HCT116 (cell line): ENCODE measurements around the gene SLC5A6. TPM values are rescaled to one million over a fixed set of nuclear protein-coding genes. Genes with fewer than 3 reads are reported as not detected.

Experiments
- ATAC-seq: fragments of 200-7000 bp; cut with Tn5 transposase; 2 replicates; pipeline ENCODE4 v1.9.1; 2020; ENCODE audit warnings: mild to moderate bottlenecking, moderate library complexity
- BruUV-seq: library from RNA; stranded (reverse); fragments of 400-500 nt; replicated peaks from 2 replicates; lab custom pipeline; 2021; lab: Mats Ljungman, UMichigan
- CTCF ChIA-PET: fragments of 300-600 bp; sonication (Branson Sonifier 250); formaldehyde crosslinking; loops from one replicate; lab custom pipeline; 2021; ENCODE audit warnings: antibody characterized with exemption; lab: Charles Lee
- POLR2A ChIA-PET: fragments of 300-600, 350-600 bp; sonication (Branson Sonifier 250); formaldehyde crosslinking; loops from one replicate; lab custom pipeline; 2021; ENCODE audit warnings: antibody characterized with exemption; lab: Charles Lee
- RAD21 ChIA-PET, 2 experiments: fragments of 300-600 bp; sonication (Branson Sonifier 250); formaldehyde crosslinking; loops; one replicate each; lab custom pipeline; 2023; ENCODE audit warnings: low total read pairs in 2 of 2; ENCODE audit not compliant: uncharacterized antibody in 2 of 2, unreplicated experiment in 2 of 2, low non-redundant PET in 1 of 2; lab: Charles Lee
- DNase-seq: peaks from one replicate; pipeline ENCODE4 v3.0.0-alpha.2; 2010; ENCODE audit warnings: low read depth, low spot score
- H2AFZ ChIP-seq: fragments of 200-600 bp; shearing (Covaris generic), sonication (generic); 2 replicates; pipeline ENCODE4 v1.6.1; 2017; ENCODE audit warnings: low read depth, mixed run types, mixed read lengths, antibody characterized with exemption, low read length; ENCODE audit not compliant: poor library complexity, severe bottlenecking
- H3K27ac ChIP-seq: 2 replicates; pipeline ENCODE4 v1.5.1; 2012; ENCODE audit warnings: low read depth, low read length
- H3K27me3 ChIP-seq: fragments of 200-600 bp; sonication (generic); 2 replicates; pipeline ENCODE4 v1.6.1; 2016; ENCODE audit warnings: mixed run types, low read length, mixed read lengths; ENCODE audit not compliant: insufficient read depth
- H3K36me3 ChIP-seq, 2 experiments: fragments of 200-500 bp in 1 of 2; fragments of 200-600 bp in 1 of 2; sonication (Bioruptor generic) in 1 of 2; sonication (generic) in 1 of 2; 2 replicates each; pipeline versions ENCODE4 v1.5.1 to v1.6.1; 2014 to 2016; ENCODE audit warnings: low read length in 2 of 2, inconsistent platforms in 1 of 2, mixed read lengths in 1 of 2, mixed run types in 1 of 2; ENCODE audit not compliant: insufficient read depth in 2 of 2, control insufficient read depth in 1 of 2
- H3K4me1 ChIP-seq, 2 experiments: fragments of 200-600 bp in 1 of 2; sonication (generic) in 1 of 2; 2 replicates each; pipeline versions ENCODE4 v1.5.1 to v1.6.1; 2012 to 2017; ENCODE audit warnings: low read length in 2 of 2, inconsistent platforms in 1 of 2, mild to moderate bottlenecking in 1 of 2, mixed read lengths in 1 of 2, mixed run types in 1 of 2, moderate library complexity in 1 of 2; ENCODE audit not compliant: insufficient read depth in 2 of 2, control insufficient read depth in 1 of 2
- H3K4me2 ChIP-seq: fragments of 200-600 bp; sonication (generic); 2 replicates; pipeline ENCODE4 v1.6.1; 2017; ENCODE audit warnings: mixed run types, low read length, mixed read lengths
- H3K4me3 ChIP-seq, 2 experiments: fragments of 200-600 bp in 1 of 2; sonication (generic) in 1 of 2; replicated peaks in 1 of 2; 2 replicates each; pipeline ENCODE4 v1.5.1; 2011 to 2016; ENCODE audit warnings: low read length in 2 of 2, control low read depth in 1 of 2, low read depth in 1 of 2, mild to moderate bottlenecking in 1 of 2, mixed read lengths in 1 of 2, mixed run types in 1 of 2
- H3K79me2 ChIP-seq: fragments of 200-600 bp; sonication (generic); 2 replicates; pipeline ENCODE4 v1.6.1; 2017; ENCODE audit warnings: mild to moderate bottlenecking, mixed run types, low read length, moderate library complexity, mixed read lengths; ENCODE audit not compliant: insufficient read depth
- H3K9ac ChIP-seq: fragments of 200-600 bp; sonication (generic); 2 replicates; pipeline ENCODE4 v1.6.1; 2016; ENCODE audit warnings: low read length, mixed read lengths
- H3K9me2 ChIP-seq: fragments of 200-600 bp; sonication (generic), shearing (Covaris generic); 2 replicates; pipeline ENCODE4 v1.6.1; 2017; ENCODE audit warnings: mixed run types, mild to moderate bottlenecking, moderate library complexity; ENCODE audit not compliant: insufficient read depth
- H3K9me3 ChIP-seq, 2 experiments: fragments of 200-500 bp in 1 of 2; fragments of 200-600 bp in 1 of 2; sonication (Bioruptor generic) in 1 of 2; sonication (generic) in 1 of 2; 2 replicates each; pipeline ENCODE4 v1.6.1; 2014 to 2017; ENCODE audit warnings: low read length in 2 of 2, mixed read lengths in 2 of 2, inconsistent platforms in 1 of 2, low read depth in 1 of 2, mild to moderate bottlenecking in 1 of 2, mixed run types in 1 of 2, moderate library complexity in 1 of 2; ENCODE audit not compliant: control insufficient read depth in 1 of 2, insufficient read depth in 1 of 2
- H4K20me1 ChIP-seq: fragments of 200-600 bp; sonication (generic), shearing (Covaris generic); 2 replicates; pipeline ENCODE4 v1.6.1; 2017; ENCODE audit warnings: mixed run types, mild to moderate bottlenecking, moderate library complexity; ENCODE audit not compliant: insufficient read depth
- ATF3 ChIP-seq: IDR thresholded peaks from 2 replicates; pipeline ENCODE4 v1.6.1; 2012
- CBX3 ChIP-seq: IDR thresholded peaks from 2 replicates; pipeline ENCODE4 v1.6.1; 2012; ENCODE audit warnings: low read depth
- CTCF ChIP-seq, 3 experiments: fragments of 200-600 bp in 1 of 3; sonication (generic) in 1 of 3; IDR thresholded peaks in 2 of 3; conservative IDR thresholded peaks in 1 of 3; 2 replicates each; pipeline ENCODE4 v1.5.1; 2012 to 2017; ENCODE audit warnings: low read depth in 2 of 3, low read length in 2 of 3, antibody characterized with exemption in 1 of 3, borderline replicate concordance in 1 of 3, control low read depth in 1 of 3, mild to moderate bottlenecking in 1 of 3, mixed read lengths in 1 of 3, mixed run types in 1 of 3, moderate library complexity in 1 of 3; ENCODE audit not compliant: insufficient read depth in 1 of 3
- EGR1 ChIP-seq: IDR thresholded peaks from 2 replicates; pipeline ENCODE4 v1.6.1; 2012; ENCODE audit warnings: low read depth
- ELF1 ChIP-seq: IDR thresholded peaks from 2 replicates; pipeline ENCODE4 v1.6.1; 2012; ENCODE audit warnings: low read depth, borderline replicate concordance
- EZH2 ChIP-seq: fragments of 200-600 bp; sonication (generic); IDR thresholded peaks from 2 replicates; pipeline ENCODE4 v1.6.1; 2017; ENCODE audit warnings: antibody characterized with exemption, mixed run types
- EZH2phosphoT487 ChIP-seq: fragments of 200-600 bp; IDR thresholded peaks from 2 replicates; pipeline ENCODE4 v1.6.1; 2018; ENCODE audit warnings: antibody characterized with exemption, borderline replicate concordance
- JUND ChIP-seq: IDR thresholded peaks from 2 replicates; pipeline ENCODE4 v1.6.1; 2012
- MAX ChIP-seq: IDR thresholded peaks from 2 replicates; pipeline ENCODE4 v1.6.1; 2012
- POLR2A ChIP-seq: IDR thresholded peaks from 2 replicates; pipeline ENCODE4 v1.7.0; 2011; ENCODE audit warnings: borderline replicate concordance; ENCODE audit not compliant: insufficient read depth, insufficient read length; ENCODE audit errors: extremely low read depth
- POLR2AphosphoS5 ChIP-seq: IDR thresholded peaks from 2 replicates; pipeline ENCODE4 v1.6.1; 2011; ENCODE audit warnings: mild to moderate bottlenecking, low read depth, low read length, moderate library complexity
- RAD21 ChIP-seq: IDR thresholded peaks from 2 replicates; pipeline ENCODE4 v1.6.1; 2012; ENCODE audit warnings: low read depth, mild to moderate bottlenecking
- REST ChIP-seq: IDR thresholded peaks from 2 replicates; pipeline ENCODE4 v1.6.1; 2012; ENCODE audit warnings: low read depth
- SIN3A ChIP-seq: IDR thresholded peaks from 2 replicates; pipeline ENCODE4 v1.6.1; 2012; ENCODE audit warnings: low read depth
- SP1 ChIP-seq: IDR thresholded peaks from 2 replicates; pipeline ENCODE4 v1.6.1; 2012; ENCODE audit warnings: low read depth
- SRF ChIP-seq: IDR thresholded peaks from 2 replicates; pipeline ENCODE4 v1.6.1; 2012; ENCODE audit warnings: low read depth
- YY1 ChIP-seq: IDR thresholded peaks from 2 replicates; pipeline ENCODE4 v1.6.1; 2011; ENCODE audit warnings: low read length, low read depth, moderate library complexity, mild to moderate bottlenecking; ENCODE audit not compliant: insufficient replicate concordance; ENCODE audit errors: extremely low read depth
- ZBTB33 ChIP-seq: IDR thresholded peaks from 2 replicates; pipeline ENCODE4 v1.6.1; 2011; ENCODE audit warnings: mild to moderate bottlenecking, low read length, moderate library complexity; ENCODE audit not compliant: insufficient replicate concordance; ENCODE audit errors: extremely low read depth
- ZFX ChIP-seq: fragments of 450-650 bp; IDR thresholded peaks from 2 replicates; pipeline ENCODE4 v1.6.1; 2017
- ZNF274 ChIP-seq: fragments of 200-500 bp; sonication (Bioruptor generic); IDR thresholded peaks from 2 replicates; pipeline ENCODE4 v1.6.1; 2014; ENCODE audit warnings: mild to moderate bottlenecking, low read depth, low read length, inconsistent platforms
- intact Hi-C: fragments of 100-400 bp; cut with micrococcal nuclease; formaldehyde crosslinking; loops from 2 replicates; pipeline ENCODE4 v1.10.0; 2022
- total RNA-seq: library from RNA; stranded (reverse); gene quantifications from one replicate; pipeline ENCODE4 v1.2.1, GENCODE V29; 2021; ENCODE audit not compliant: unreplicated experiment

SLC5A6 gene
- total RNA-seq, 1 experiment from 2014 or later: 55.4 TPM

GRCh38 chr2:27194538-27195354, 17.3 kb downstream of the SLC5A6 start:
- Histone ChIP-seq H3K27me3 (no peaks in the 10 kb centered on the region), H3K4me3 (no peak overlapping the region), H3K4me1 (no peaks in the 10 kb centered on the region), H3K4me2 (no peak overlapping the region), H3K79me2 (no peaks in the 10 kb centered on the region), H2AFZ (no peak overlapping the region), H3K27ac (no peak overlapping the region), H3K9me2 (no peaks in the 10 kb centered on the region), H4K20me1 (no peaks in the 10 kb centered on the region), H3K36me3 (0 out of 4 replicates have a peak, but pooled peaks cover 0 to 4% of the 10 kb centered on the region in 2 experiments), H3K9ac (no peak overlapping the region), H3K9me3 (no peaks in the 10 kb centered on the region)
- RAD21 ChIA-PET: no interaction called here
- DNase-seq: no peak
- POLR2A ChIA-PET: no interaction called here
- BruUV-seq: no TSS peak
- CTCF ChIA-PET: no interaction called here
- no peak for ATAC-seq
- intact Hi-C loops: loop anchor here (10.0 kb wide), 1 partner anchor 230 kb away; no protein-coding TSS in a partner anchor
- TF ChIP-seq CTCF (IDR thresholded peaks at IDR 0.05 in 2 of 3, conservative IDR thresholded peaks at IDR 0.05 in 1 of 3; ENCODE audit: borderline replicate concordance in 1 of 3, insufficient read depth in 1 of 3, low read depth in 2 of 3, low read length in 2 of 3) (no peak), JUND (no peak), RAD21 (no peak), ZFX (no peak), YY1 (no peak), CBX3 (no peak), EZH2phosphoT487 (no peak), POLR2AphosphoS5 (no peak), REST (no peak), SP1 (no peak), POLR2A (no peak), ATF3 (no peak), ELF1 (no peak), MAX (no peak), ZNF274 (no peak), EGR1 (no peak), ZBTB33 (no peak), EZH2 (no peak), SIN3A (no peak), SRF (no peak)
